ENCODE data around the gene CHST11.

- TF ChIP-seq YY1 (IDR thresholded peaks at IDR 0.05; ENCODE audit: insufficient read depth, insufficient read length) (no peak), ZNF274 (IDR thresholded peaks at IDR 0.05; ENCODE audit: low read depth, low read length) (no peak), SUZ12 (IDR thresholded peaks at IDR 0.05; ENCODE audit: extremely low read depth, insufficient read depth, insufficient read length) (no peak)
Measured at GRCh38 chr12:104494137-104494792, 37.5 kb downstream of the CHST11 start.

All from NT2/D1 (cell line).